Epithelial cell of proximal tubule (primary cell): ENCODE data around the gene ZSCAN20. TPM values are rescaled to one million over a fixed set of nuclear protein-coding genes. Genes with fewer than 3 reads are reported as not detected.

ENCODE experiments used
- DNase-seq: peaks from one replicate; pipeline ENCODE4 v3.0.0-alpha.2; 2011; ENCODE audit warnings: low read depth
- H3K4me3 ChIP-seq: 2 replicates; pipeline ENCODE4 v1.5.1; 2011; ENCODE audit warnings: low read depth, mild to moderate bottlenecking, low read length
- total RNA-seq: library from RNA; depleted of rRNA; stranded (reverse); fragments of >200 nt; gene quantifications from 2 replicates; pipeline ENCODE4 v1.2.3, GENCODE V29; 2015
- TF ChIP-seq, protein P1 (sequence below): conservative IDR thresholded peaks from 2 replicates; pipeline ENCODE4 v1.5.1; 2012; ENCODE audit warnings: low read depth, mild to moderate bottlenecking, low read length

Gene ZSCAN20
- 3.1 and 4.0 TPM in 2 replicates for total RNA-seq

DNA sequence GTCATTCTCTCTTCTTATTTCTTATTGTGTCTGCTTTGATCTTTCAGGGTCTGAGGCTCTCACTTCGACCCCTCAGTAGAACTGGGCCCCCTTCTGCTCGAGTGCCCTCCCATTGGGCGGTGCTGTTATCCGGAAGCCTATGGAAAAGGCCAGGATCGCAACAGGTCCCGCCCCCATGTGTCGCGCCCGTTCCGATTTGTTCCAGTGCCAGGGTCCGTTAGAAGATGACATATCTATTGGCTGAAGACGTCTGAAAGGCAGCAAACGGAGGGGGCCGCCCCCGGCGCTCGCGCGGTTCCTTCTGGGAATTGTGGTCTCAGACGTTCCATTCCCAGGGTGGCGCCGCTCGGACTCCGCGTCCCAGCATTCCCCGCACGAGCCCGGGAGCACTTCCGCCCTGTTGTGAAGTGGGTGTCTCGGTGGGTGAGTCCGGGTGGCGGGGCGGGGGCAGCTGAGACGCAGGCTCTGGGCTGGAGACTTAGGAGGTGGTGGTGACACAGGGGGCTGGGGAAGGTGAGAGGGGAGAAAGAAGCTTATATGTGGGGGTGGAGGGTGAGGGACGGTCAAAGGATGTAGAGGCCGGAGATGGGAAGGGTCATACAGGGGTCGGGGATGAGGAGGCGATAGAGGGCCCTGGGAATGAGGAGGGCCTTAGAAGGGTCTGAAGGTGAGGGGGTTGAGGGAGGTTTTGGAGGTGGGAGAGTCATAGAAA, at the start of gene ZSCAN20:
TSS of gene ZSCAN20 (plus strand) at position 377 of the 712 bp plus-strand sequence. CDS start 6,644 bp downstream, outside the sequence.
- H3K4me3 ChIP-seq: peak within 1 kb of the TSS; percentile 84
- DNase-seq: peak; percentile 76
- TF ChIP-seq, protein P1, sequence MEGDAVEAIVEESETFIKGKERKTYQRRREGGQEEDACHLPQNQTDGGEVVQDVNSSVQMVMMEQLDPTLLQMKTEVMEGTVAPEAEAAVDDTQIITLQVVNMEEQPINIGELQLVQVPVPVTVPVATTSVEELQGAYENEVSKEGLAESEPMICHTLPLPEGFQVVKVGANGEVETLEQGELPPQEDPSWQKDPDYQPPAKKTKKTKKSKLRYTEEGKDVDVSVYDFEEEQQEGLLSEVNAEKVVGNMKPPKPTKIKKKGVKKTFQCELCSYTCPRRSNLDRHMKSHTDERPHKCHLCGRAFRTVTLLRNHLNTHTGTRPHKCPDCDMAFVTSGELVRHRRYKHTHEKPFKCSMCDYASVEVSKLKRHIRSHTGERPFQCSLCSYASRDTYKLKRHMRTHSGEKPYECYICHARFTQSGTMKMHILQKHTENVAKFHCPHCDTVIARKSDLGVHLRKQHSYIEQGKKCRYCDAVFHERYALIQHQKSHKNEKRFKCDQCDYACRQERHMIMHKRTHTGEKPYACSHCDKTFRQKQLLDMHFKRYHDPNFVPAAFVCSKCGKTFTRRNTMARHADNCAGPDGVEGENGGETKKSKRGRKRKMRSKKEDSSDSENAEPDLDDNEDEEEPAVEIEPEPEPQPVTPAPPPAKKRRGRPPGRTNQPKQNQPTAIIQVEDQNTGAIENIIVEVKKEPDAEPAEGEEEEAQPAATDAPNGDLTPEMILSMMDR: no peak

DNA sequence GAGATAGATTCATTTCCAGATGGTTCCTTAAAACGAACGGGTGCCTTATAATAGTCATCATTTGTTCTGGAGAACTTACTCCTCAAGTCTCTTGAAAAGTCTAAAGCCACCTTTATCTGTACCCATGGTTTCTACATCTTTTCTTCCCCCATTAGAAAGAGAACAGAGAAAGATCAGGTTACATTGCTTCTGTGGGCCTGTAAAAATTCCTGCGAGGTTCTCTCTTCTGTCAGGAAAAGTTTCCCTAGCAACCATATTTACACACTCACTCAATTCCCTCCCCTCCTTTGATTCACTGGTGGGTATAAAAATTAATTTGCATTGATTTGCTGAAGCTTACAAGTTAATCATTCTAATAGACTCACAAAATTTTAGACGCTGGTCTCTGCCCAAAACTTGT, 48.2 kb upstream of the ZSCAN20 start:
- TF ChIP-seq, protein P1: no peak
- no peak for DNase-seq
- no peak overlapping the region for H3K4me3 ChIP-seq

- TF ChIP-seq, protein P1: no peak
- no peak for DNase-seq
- H3K4me3 ChIP-seq: no peak overlapping the region
Observed at GRCh38 chr1:33424610-33425009, 47.8 kb upstream of the ZSCAN20 start.

GRCh38 chr1:33425900-33426299, 46.5 kb upstream of the ZSCAN20 start:
- no peak for DNase-seq
- TF ChIP-seq, protein P1: no peak
- no peak overlapping the region for H3K4me3 ChIP-seq

GRCh38 chr1:33426916-33427315, 45.5 kb upstream of the ZSCAN20 start:
- DNase-seq: no peak
- TF ChIP-seq, protein P1: no peak
- no peak overlapping the region for H3K4me3 ChIP-seq

- H3K4me3 ChIP-seq: peak overlapping the region; percentile 72
- no peak for DNase-seq
- TF ChIP-seq, protein P1: no peak
Observed at GRCh38 chr1:33428661-33429060, 43.8 kb upstream of the ZSCAN20 start.

- TF ChIP-seq, protein P1: no peak
- H3K4me3 ChIP-seq: peak overlapping the region; percentile 72
- no peak for DNase-seq
Observed at GRCh38 chr1:33429332-33429731, 43.1 kb upstream of the ZSCAN20 start.
